Measurements from ENCODE around the gene SERPINF2. TPM values are rescaled to one million over a fixed set of nuclear protein-coding genes. Genes with fewer than 3 reads are reported as not detected.

The SERPINF2 gene
- polyA plus RNA-seq, 1 of the 3 experiments (the other 2 are of a cell fraction), result 0.26 TPM

- peaks cover 39% of the 10 kb centered on the region for H3K79me2 ChIP-seq (ENCODE audit: insufficient read depth)
- no peak overlapping the region for H3K27ac ChIP-seq (ENCODE audit: low read depth in 2 of 2, low read length in 1 of 2)
- POLR2A ChIA-PET, result interaction anchor here (1.6 kb wide), 1 partner anchor 40 kb away, joined by 3 read pairs; no protein-coding TSS in a partner anchor
- H3K36me3 ChIP-seq (replicated peaks in 1 of 2; ENCODE audit: control insufficient read depth in 1 of 2, insufficient read depth in 2 of 2, low read length in 1 of 2), result peaks cover 26 to 31% of the 10 kb centered on the region in 2 experiments
- peaks cover 13 to 16% of the 10 kb centered on the region in 2 experiments; a peak in 3 of 4 replicates for H3K4me1 ChIP-seq (ENCODE audit: control insufficient read depth in 1 of 2, insufficient read depth in 2 of 2, low read depth in 1 of 2, low read length in 1 of 2)
- H3K27me3 ChIP-seq (ENCODE audit: insufficient read depth), result no peaks in the 10 kb centered on the region
- peaks cover 38% of the 10 kb centered on the region for H3F3A ChIP-seq (replicated peaks; ENCODE audit: insufficient read depth)
- WGBS (ENCODE audit: low lambda C conversion rate), result 32% methylated on average over 12 of the region's 16 CpGs
- H3K9me2 ChIP-seq, result no peaks in the 10 kb centered on the region
- DNase-seq, result peak; percentile 62
- no peaks in the 10 kb centered on the region for H3K9me3 ChIP-seq
- H3K9ac ChIP-seq, result peak overlapping the region; percentile 60; the same call in 1 of the 2 replicates
- H3K4me2 ChIP-seq, result peak overlapping the region; percentile 88; the same call in 1 of the 2 replicates
- H2AFZ ChIP-seq (ENCODE audit: low read depth), result no peak overlapping the region
- peak overlapping the region; percentile 68 to 77 for H3K4me3 ChIP-seq (ENCODE audit: low read depth in 2 of 2, low read length in 1 of 2)
- TF ChIP-seq YY1 (IDR thresholded peaks at IDR 0.05; ENCODE audit: low read depth), result no peak
- no peak for TF ChIP-seq JUND (IDR thresholded peaks at IDR 0.05)
- no peak for TF ChIP-seq MAX (IDR thresholded peaks at IDR 0.05; ENCODE audit: low read depth)
- TF ChIP-seq MEF2A (IDR thresholded peaks at IDR 0.05; ENCODE audit: borderline replicate concordance, low read depth), result no peak
- TF ChIP-seq GATA2 (CRISPR knock-in tag; IDR thresholded peaks at IDR 0.05), result no peak
- no peak for TF ChIP-seq PBX3 (IDR thresholded peaks at IDR 0.05)
- TF ChIP-seq TEAD4 (IDR thresholded peaks at IDR 0.05; ENCODE audit: borderline replicate concordance, insufficient read depth), result no peak
- TF ChIP-seq CHD2 (IDR thresholded peaks at IDR 0.05; ENCODE audit: low read length, partially characterized antibody), result no peak
- no peak for TF ChIP-seq SMC3 (IDR thresholded peaks at IDR 0.05; ENCODE audit: low read depth, low read length)
- TF ChIP-seq TAF1 (IDR thresholded peaks at IDR 0.05; ENCODE audit: borderline replicate concordance, low read depth, low read length), result no peak
- no peak for TF ChIP-seq CTCF (IDR thresholded peaks at IDR 0.05)
- no peak for TF ChIP-seq MXI1 (IDR thresholded peaks at IDR 0.05; ENCODE audit: low read depth, low read length)
- TF ChIP-seq TCF12 (IDR thresholded peaks at IDR 0.05), result no peak
- no peak for TF ChIP-seq USF1 (IDR thresholded peaks at IDR 0.05; ENCODE audit: borderline replicate concordance, low read depth)
- no peak for TF ChIP-seq NFIC (IDR thresholded peaks at IDR 0.05; ENCODE audit: borderline replicate concordance)
- no peak for TF ChIP-seq RXRA (IDR thresholded peaks at IDR 0.05; ENCODE audit: borderline replicate concordance, low read depth)
- peaks cover 40% of the 10 kb centered on the region for H4K20me1 ChIP-seq (ENCODE audit: insufficient read depth)
- CTCF ChIA-PET, result interaction anchor here (0.8 to 1.8 kb wide), 4 partner anchors 8 to 40 kb away, joined by 3 to 8 read pairs (median 3); no protein-coding TSS in a partner anchor
Measured at GRCh38 chr17:1709403-1709951, 33.2 kb upstream of the SERPINF2 start.
